ENCODE measurements around the gene ESRRA.
"Not testable (repeated sequence)": the region's sequence is repeated elsewhere in the genome, so short reads cannot be mapped to it uniquely, and the experiment has no call there.

The ESRRA gene

DNA sequence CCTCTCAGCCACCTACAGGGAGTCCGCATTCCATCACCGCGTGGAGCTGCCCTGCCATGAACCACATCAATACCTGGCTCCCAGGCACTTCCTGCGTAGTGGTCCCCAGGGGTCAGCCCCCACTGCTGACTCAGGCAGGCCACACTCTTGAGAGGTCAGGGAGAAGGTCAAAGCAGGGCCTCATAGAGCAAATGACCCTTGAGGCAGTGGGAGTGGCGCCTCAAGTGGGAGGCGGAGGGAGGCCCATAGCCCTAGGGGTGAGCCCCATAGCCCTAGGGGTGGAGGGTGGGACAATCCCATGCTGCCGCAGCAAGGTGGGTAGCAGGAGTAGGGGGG lies 17.6 kb downstream of the ESRRA start:
- H3K9me3 ChIP-seq (ENCODE audit: insufficient read depth, low read length), result no peaks in the 10 kb centered on the region
- no peak overlapping the region for H3K9ac ChIP-seq (ENCODE audit: insufficient read length, low read depth)
- DNase-seq (ENCODE audit: low read depth, low spot score), result no peak
- no peak overlapping the region for H3K4me3 ChIP-seq (ENCODE audit: insufficient read length, low read depth)
- H3K4me1 ChIP-seq (ENCODE audit: insufficient read depth, insufficient read length), result peaks cover 34% of the 10 kb centered on the region
- H3K27me3 ChIP-seq (ENCODE audit: insufficient read depth, insufficient read length), result no peaks in the 10 kb centered on the region
- H3K36me3 ChIP-seq (ENCODE audit: insufficient read depth, insufficient read length, low read length), result peaks cover 43% of the 10 kb centered on the region
- TF ChIP-seq ZNF274 (IDR thresholded peaks at IDR 0.05; ENCODE audit: low read depth, low read length), result no peak
- no peak for TF ChIP-seq YY1 (IDR thresholded peaks at IDR 0.05; ENCODE audit: insufficient read depth, insufficient read length)
- no peak for TF ChIP-seq SUZ12 (IDR thresholded peaks at IDR 0.05; ENCODE audit: extremely low read depth, insufficient read depth, insufficient read length)

DNA sequence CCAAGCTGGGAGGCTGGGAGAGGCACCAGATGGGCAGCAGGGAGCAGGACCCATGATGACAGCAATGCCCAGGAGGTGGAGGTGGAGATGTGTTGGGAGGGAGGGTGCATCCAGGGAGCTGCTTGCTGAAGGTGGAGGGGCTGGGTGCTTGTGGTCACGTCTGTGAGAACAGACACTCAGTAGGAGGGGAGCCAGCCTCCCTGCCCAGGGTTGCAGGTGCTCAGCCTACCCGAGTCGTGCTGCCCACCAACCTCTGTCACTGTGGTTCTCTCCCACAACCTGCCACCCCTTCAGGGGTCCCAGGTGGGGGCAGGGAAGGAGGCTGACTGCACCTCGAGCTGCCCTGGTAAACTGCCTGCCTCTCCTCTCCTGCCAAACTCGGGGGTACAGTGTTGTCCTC lies 18.0 kb downstream of the ESRRA start:
- Histone ChIP-seq H3K4me3 (ENCODE audit: insufficient read length, low read depth) (no peak overlapping the region), H3K9ac (ENCODE audit: insufficient read length, low read depth) (no peak overlapping the region), H3K36me3 (ENCODE audit: insufficient read depth, insufficient read length, low read length) (peaks cover 43% of the 10 kb centered on the region), H3K9me3 (ENCODE audit: insufficient read depth, low read length) (no peaks in the 10 kb centered on the region), H3K27me3 (ENCODE audit: insufficient read depth, insufficient read length) (no peaks in the 10 kb centered on the region), H3K4me1 (ENCODE audit: insufficient read depth, insufficient read length) (peaks cover 34% of the 10 kb centered on the region)
- DNase-seq (ENCODE audit: low read depth, low spot score), result no peak
- no peak for TF ChIP-seq SUZ12 (IDR thresholded peaks at IDR 0.05; ENCODE audit: extremely low read depth, insufficient read depth, insufficient read length)
- TF ChIP-seq ZNF274 (IDR thresholded peaks at IDR 0.05; ENCODE audit: low read depth, low read length), result no peak
- no peak for TF ChIP-seq YY1 (IDR thresholded peaks at IDR 0.05; ENCODE audit: insufficient read depth, insufficient read length)

DNA sequence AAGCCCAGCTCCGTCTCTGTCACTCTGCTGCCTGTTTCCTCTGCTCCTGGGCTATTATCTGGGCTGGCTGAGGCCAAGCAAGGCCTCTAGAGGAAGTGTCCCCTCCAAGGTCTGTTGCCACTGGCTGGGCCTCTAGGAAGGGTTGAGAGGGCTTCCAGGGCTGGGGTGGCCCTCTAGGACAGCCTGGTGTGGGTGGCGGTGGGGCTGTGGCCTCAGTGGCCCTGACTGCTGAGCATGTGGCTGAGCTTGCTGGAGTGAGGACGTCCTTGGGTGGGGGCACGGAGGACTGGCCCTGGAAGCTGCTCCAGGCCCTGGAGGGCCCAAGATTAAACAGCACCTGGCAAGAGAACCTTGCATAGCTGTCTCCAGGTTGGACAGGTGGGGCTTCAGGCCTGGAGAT lies 18.7 kb downstream of the ESRRA start:
- Histone ChIP-seq H3K36me3 (ENCODE audit: insufficient read depth, insufficient read length, low read length) (peaks cover 43% of the 10 kb centered on the region), H3K4me1 (ENCODE audit: insufficient read depth, insufficient read length) (peaks cover 34% of the 10 kb centered on the region), H3K9ac (ENCODE audit: insufficient read length, low read depth) (peak overlapping the region; percentile 42)
- not testable (repeated sequence) for H3K9me3 ChIP-seq (ENCODE audit: insufficient read depth, low read length); DNase-seq (ENCODE audit: low read depth, low spot score); H3K27me3 ChIP-seq (ENCODE audit: insufficient read depth, insufficient read length); H3K4me3 ChIP-seq (ENCODE audit: insufficient read length, low read depth)

- Histone ChIP-seq H3K9me3 (ENCODE audit: insufficient read depth, low read length) (no peaks in the 10 kb centered on the region), H3K27me3 (ENCODE audit: insufficient read depth, insufficient read length) (no peaks in the 10 kb centered on the region), H3K4me1 (ENCODE audit: insufficient read depth, insufficient read length) (peaks cover 28% of the 10 kb centered on the region), H3K9ac (ENCODE audit: insufficient read length, low read depth) (peak overlapping the region; percentile 33), H3K36me3 (ENCODE audit: insufficient read depth, insufficient read length, low read length) (peaks cover 34% of the 10 kb centered on the region), H3K4me3 (ENCODE audit: insufficient read length, low read depth) (no peak overlapping the region)
- no peak for TF ChIP-seq YY1 (IDR thresholded peaks at IDR 0.05; ENCODE audit: insufficient read depth, insufficient read length)
- TF ChIP-seq SUZ12 (IDR thresholded peaks at IDR 0.05; ENCODE audit: extremely low read depth, insufficient read depth, insufficient read length), result no peak
- TF ChIP-seq ZNF274 (IDR thresholded peaks at IDR 0.05; ENCODE audit: low read depth, low read length), result no peak
- DNase-seq (ENCODE audit: low read depth, low spot score), result no peak
These were observed 19.6 kb downstream of the ESRRA start for GRCh38 chr11:64324692-64325469.

- Histone ChIP-seq H3K4me3 (ENCODE audit: insufficient read length, low read depth) (no peak overlapping the region), H3K9ac (ENCODE audit: insufficient read length, low read depth) (no peak overlapping the region), H3K4me1 (ENCODE audit: insufficient read depth, insufficient read length) (peaks cover 30% of the 10 kb centered on the region), H3K9me3 (ENCODE audit: insufficient read depth, low read length) (no peaks in the 10 kb centered on the region), H3K27me3 (ENCODE audit: insufficient read depth, insufficient read length) (no peaks in the 10 kb centered on the region), H3K36me3 (ENCODE audit: insufficient read depth, insufficient read length, low read length) (peaks cover 14% of the 10 kb centered on the region)
- TF ChIP-seq ZNF274 (IDR thresholded peaks at IDR 0.05; ENCODE audit: low read depth, low read length) (no peak), SUZ12 (IDR thresholded peaks at IDR 0.05; ENCODE audit: extremely low read depth, insufficient read depth, insufficient read length) (no peak), YY1 (IDR thresholded peaks at IDR 0.05; ENCODE audit: insufficient read depth, insufficient read length) (no peak)
- no peak for DNase-seq (ENCODE audit: low read depth, low spot score)
These were observed 22.1 kb downstream of the ESRRA start for GRCh38 chr11:64327375-64327774.

DNA sequence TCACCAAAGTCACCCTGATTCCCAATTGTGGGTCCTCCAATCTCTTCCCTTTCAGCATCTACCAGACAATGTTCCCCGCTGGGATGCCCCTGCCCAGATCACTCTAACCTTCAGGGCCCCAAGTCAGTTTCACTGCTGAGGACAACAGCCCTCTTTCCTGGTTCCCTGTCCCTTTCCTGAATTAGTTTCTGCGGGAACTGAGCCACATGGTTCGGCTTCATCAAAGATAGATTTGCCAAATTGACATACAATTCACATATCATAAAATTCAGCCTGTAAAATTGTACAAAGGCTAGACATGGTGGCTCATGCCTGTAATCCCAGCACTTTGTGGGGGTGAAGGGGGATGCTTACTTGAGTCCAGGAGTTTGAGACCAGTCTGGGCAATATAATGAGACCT lies 22.7 kb downstream of the ESRRA start:
- DNase-seq (ENCODE audit: low read depth, low spot score), result no peak
- Histone ChIP-seq H3K9ac (ENCODE audit: insufficient read length, low read depth) (no peak overlapping the region), H3K36me3 (ENCODE audit: insufficient read depth, insufficient read length, low read length) (peaks cover 8% of the 10 kb centered on the region), H3K27me3 (ENCODE audit: insufficient read depth, insufficient read length) (no peaks in the 10 kb centered on the region), H3K4me3 (ENCODE audit: insufficient read length, low read depth) (no peak overlapping the region), H3K4me1 (ENCODE audit: insufficient read depth, insufficient read length) (peaks cover 24% of the 10 kb centered on the region), H3K9me3 (ENCODE audit: insufficient read depth, low read length) (no peaks in the 10 kb centered on the region)
- no peak for TF ChIP-seq ZNF274 (IDR thresholded peaks at IDR 0.05; ENCODE audit: low read depth, low read length)
- no peak for TF ChIP-seq SUZ12 (IDR thresholded peaks at IDR 0.05; ENCODE audit: extremely low read depth, insufficient read depth, insufficient read length)
- TF ChIP-seq YY1 (IDR thresholded peaks at IDR 0.05; ENCODE audit: insufficient read depth, insufficient read length), result no peak

- Histone ChIP-seq H3K4me3 (ENCODE audit: insufficient read length, low read depth) (no peak overlapping the region), H3K9ac (ENCODE audit: insufficient read length, low read depth) (peak overlapping the region; percentile 16), H3K27me3 (ENCODE audit: insufficient read depth, insufficient read length) (no peaks in the 10 kb centered on the region), H3K4me1 (ENCODE audit: insufficient read depth, insufficient read length) (peaks cover 8% of the 10 kb centered on the region), H3K36me3 (ENCODE audit: insufficient read depth, insufficient read length, low read length) (no peaks in the 10 kb centered on the region), H3K9me3 (ENCODE audit: insufficient read depth, low read length) (no peaks in the 10 kb centered on the region)
- TF ChIP-seq ZNF274 (IDR thresholded peaks at IDR 0.05; ENCODE audit: low read depth, low read length) (no peak), SUZ12 (IDR thresholded peaks at IDR 0.05; ENCODE audit: extremely low read depth, insufficient read depth, insufficient read length) (no peak), YY1 (IDR thresholded peaks at IDR 0.05; ENCODE audit: insufficient read depth, insufficient read length) (no peak)
- DNase-seq (ENCODE audit: low read depth, low spot score), result no peak
These were observed 25.6 kb downstream of the ESRRA start for GRCh38 chr11:64330888-64331287.
